HL-60 (cell line): ENCODE data around the gene ERAS.

ENCODE experiments used
- GABPA ChIP-seq: IDR thresholded peaks from 2 replicates; pipeline ENCODE4 v1.6.1; 2012; ENCODE audit warnings: low read depth
- POLR2AphosphoS5 ChIP-seq: IDR thresholded peaks from 2 replicates; pipeline ENCODE4 v1.6.1; 2012; ENCODE audit warnings: low read depth
- TF ChIP-seq, protein P1 (sequence below): IDR thresholded peaks from one replicate; pipeline ENCODE4 v1.5.1; 2011; ENCODE audit warnings: low read length, control low read depth, inconsistent platforms; ENCODE audit not compliant: insufficient read depth
- TF ChIP-seq, protein P2 (sequence below): IDR thresholded peaks from 2 replicates; pipeline ENCODE4 v1.6.1; 2012; ENCODE audit warnings: low read depth; ENCODE audit not compliant: insufficient replicate concordance

DNA sequence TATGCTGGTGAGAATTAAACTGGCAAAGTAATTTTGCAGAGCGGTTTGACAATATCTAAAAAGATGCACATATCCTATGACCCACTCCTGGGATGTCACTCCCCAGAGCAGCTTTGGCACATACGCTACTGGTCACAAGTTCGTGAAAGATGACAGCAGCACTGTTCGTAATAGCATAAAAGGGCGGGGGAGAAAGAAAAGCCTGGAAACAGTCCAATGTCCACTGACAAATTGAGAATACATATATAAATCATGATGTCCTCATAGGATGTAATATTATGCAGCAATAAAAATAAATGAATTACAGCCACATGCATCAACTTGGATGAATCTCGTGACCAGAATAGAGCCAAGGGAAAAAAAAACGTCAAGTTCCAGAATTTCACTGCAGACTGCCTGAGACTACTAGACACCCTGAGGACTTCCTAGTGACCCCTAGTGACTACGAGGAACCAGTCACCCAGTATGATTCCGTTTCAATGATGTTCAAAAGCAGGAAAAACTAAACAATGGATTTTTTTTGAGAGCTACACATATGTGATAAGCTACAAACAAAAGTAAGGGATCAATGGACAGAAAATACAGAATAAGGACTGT is 7.3 kb downstream of the ERAS start:
- TF ChIP-seq, protein P1, sequence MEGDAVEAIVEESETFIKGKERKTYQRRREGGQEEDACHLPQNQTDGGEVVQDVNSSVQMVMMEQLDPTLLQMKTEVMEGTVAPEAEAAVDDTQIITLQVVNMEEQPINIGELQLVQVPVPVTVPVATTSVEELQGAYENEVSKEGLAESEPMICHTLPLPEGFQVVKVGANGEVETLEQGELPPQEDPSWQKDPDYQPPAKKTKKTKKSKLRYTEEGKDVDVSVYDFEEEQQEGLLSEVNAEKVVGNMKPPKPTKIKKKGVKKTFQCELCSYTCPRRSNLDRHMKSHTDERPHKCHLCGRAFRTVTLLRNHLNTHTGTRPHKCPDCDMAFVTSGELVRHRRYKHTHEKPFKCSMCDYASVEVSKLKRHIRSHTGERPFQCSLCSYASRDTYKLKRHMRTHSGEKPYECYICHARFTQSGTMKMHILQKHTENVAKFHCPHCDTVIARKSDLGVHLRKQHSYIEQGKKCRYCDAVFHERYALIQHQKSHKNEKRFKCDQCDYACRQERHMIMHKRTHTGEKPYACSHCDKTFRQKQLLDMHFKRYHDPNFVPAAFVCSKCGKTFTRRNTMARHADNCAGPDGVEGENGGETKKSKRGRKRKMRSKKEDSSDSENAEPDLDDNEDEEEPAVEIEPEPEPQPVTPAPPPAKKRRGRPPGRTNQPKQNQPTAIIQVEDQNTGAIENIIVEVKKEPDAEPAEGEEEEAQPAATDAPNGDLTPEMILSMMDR = no peak
- TF ChIP-seq GABPA (no peak), POLR2AphosphoS5 (no peak)
- TF ChIP-seq, protein P2, sequence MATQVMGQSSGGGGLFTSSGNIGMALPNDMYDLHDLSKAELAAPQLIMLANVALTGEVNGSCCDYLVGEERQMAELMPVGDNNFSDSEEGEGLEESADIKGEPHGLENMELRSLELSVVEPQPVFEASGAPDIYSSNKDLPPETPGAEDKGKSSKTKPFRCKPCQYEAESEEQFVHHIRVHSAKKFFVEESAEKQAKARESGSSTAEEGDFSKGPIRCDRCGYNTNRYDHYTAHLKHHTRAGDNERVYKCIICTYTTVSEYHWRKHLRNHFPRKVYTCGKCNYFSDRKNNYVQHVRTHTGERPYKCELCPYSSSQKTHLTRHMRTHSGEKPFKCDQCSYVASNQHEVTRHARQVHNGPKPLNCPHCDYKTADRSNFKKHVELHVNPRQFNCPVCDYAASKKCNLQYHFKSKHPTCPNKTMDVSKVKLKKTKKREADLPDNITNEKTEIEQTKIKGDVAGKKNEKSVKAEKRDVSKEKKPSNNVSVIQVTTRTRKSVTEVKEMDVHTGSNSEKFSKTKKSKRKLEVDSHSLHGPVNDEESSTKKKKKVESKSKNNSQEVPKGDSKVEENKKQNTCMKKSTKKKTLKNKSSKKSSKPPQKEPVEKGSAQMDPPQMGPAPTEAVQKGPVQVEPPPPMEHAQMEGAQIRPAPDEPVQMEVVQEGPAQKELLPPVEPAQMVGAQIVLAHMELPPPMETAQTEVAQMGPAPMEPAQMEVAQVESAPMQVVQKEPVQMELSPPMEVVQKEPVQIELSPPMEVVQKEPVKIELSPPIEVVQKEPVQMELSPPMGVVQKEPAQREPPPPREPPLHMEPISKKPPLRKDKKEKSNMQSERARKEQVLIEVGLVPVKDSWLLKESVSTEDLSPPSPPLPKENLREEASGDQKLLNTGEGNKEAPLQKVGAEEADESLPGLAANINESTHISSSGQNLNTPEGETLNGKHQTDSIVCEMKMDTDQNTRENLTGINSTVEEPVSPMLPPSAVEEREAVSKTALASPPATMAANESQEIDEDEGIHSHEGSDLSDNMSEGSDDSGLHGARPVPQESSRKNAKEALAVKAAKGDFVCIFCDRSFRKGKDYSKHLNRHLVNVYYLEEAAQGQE = no peak
